ENCODE measurements around the gene AQP12B.
"Not testable (repeated sequence)": the region's sequence is repeated elsewhere in the genome, so short reads cannot be mapped to it uniquely, and the experiment has no call there.

The AQP12B gene

GRCh38 chr2:240683329-240683979 lies 769 bp upstream of the AQP12B start:
- not testable (repeated sequence) for DNase-seq

DNA sequence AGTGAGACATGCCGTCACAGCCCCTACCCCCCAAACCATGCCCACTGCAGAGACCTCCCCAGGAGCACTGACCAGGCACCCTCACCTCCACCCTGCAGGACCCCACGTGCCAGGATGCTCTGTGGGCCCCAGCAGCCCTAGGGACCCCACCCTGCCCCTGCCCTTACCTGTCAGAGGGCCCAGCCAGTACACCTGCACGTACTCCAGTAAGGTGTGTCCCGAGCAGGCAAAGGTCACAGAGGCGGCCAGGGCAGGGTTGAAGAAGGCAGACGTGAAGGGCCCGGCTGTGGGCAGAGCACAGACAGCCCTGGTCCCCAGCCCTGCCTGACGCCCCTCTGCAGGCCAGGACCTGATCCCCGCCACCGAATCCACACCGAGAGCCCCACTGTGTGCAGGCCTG lies 2.5 kb downstream of the AQP12B start:
- DNase-seq = not testable (repeated sequence)

DNA sequence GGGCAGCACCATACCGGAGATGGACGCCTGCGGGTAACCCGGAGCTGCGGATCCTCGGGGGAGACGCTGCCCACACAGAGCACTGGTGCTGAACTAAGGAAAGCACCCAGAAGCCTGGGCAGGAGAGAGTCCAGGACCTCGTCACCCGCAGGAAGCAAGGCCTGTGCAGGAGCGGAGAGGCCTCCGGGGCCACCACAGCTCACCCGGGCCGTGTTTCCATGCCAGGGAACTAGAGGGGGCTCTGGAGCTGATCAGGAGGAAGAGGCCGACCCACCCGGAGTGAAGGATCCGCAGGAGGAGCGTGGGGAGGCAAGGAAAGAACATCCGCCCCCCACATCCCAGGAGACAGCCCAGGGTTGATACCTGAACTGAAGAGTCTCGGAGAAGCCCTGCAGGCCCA lies 3.8 kb downstream of the AQP12B start:
- not testable (repeated sequence) for DNase-seq

GRCh38 chr2:240678043-240678442 lies 4.6 kb downstream of the AQP12B start:
- DNase-seq = not testable (repeated sequence)

DNA sequence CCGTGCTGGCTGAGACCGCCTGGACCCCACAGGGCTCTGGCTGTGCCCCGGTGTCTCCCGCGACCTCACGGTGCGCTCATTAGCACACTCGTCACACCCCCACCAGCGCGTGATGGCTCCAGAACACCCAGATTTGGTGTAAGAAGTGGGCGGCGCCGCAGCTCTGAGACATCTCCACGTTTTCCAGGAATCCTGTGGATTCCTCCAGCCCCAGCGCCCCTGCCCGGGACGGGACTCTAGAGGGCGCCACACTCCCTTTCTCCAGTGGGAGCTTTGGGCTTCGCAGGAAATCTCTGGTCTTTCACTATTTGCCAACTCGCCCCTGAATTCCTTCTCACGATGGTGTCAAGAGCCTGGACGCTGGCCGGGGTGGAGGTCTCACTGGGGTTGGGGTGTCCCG lies 7.3 kb downstream of the AQP12B start:
- not testable (repeated sequence) for DNase-seq

- not testable (repeated sequence) for DNase-seq
Observed at GRCh38 chr2:240674461-240675184, 8.1 kb downstream of the AQP12B start.

DNA sequence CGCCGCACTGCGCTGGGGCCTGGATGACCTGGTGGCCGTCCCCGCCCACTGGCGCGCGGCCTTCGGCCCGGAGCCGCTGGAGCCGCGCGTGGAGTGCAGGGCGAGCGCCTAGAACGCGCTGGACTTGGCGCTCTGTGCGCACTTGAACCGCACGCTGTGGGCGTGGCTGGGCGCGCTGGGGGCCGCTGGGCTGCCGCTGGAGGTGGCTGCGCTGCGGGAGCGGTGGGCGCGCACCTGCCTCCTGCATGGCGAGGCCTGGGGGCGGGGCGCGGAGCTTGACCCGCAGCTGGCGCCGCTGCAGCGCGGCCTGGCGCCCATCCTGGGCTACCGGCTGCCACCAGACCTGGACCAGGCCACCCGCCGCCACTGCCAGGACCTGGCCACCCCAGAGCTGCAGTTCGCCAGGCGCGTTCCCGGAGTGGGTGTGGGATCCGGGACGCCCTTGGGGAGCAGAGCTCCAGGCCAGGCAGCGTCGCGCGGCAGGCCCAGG lies 9.9 kb downstream of the AQP12B start:
- no peak for DNase-seq

DNA sequence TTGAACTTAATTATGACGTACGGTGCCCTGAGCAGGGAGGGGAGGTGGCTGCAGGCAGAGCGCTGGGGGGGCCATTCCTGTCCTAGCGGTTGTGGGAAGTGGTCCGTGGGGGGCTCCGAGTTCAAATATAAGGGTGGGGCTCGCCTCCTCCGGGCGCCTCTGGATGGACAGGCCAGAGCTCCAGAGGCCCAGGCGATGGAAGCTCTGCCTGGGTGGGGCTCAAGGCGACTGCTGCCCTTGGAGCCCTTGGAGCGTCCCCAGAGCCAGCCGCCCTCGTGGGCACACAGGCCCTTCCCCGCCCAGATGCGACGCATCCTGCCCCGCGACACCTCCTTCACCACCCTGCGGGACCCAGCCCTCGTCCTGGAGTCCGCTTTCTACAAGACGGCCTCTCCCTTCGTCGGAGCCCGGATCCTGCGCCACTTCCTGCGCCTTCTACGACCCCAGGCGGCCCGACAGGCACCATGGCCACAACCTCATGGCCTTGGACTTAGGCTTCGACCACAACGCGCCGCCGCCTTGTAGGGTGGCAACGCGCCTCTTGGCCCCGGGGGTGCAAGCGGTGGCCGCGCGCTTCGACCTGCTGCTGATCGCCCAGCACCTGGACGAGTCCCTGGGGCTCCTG lies 10.5 kb downstream of the AQP12B start:
- no peak for DNase-seq

GRCh38 chr2:240670950-240671349 lies 11.7 kb downstream of the AQP12B start:
- DNase-seq = no peak

DNA sequence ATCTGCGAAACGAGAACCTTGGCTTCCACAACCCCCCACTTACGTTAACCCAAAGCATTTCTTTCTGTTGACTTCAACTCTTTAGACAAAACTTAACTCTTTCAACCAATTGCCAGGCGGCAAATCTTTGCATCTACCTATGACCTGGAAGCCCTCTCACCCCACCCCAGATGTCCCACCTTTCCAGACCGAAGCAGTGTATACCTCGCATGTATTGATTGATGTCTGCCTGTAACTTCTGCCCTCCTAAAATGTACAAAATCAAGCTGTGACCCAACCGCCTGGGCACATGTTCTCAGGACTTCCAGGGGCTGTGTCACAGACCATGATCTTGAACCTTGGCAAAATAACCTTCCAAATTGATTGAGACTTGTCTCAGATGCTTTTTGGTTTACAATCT lies 12.3 kb downstream of the AQP12B start:
- DNase-seq = no peak

DNA sequence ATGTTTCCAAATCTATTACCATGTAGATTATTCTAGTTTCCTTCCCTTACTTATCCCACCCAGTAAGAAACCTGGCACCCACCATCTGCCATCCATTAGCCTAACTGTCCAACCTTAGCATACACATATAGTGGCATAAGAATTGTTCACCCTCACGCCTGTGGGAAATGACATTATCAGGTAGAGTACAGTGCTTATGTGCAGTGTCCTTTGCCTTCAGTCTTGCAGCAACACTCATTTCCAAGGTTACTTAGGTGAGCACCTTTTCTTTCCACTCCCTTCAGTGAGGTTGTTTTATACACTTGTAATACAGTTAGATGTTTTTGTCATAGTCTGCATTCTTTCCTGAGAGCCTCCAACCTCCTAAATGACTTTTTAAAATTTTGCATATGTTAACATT lies 18.1 kb downstream of the AQP12B start:
- DNase-seq = no peak

- no peak for DNase-seq
Observed at GRCh38 chr2:240663546-240664190, 19.0 kb downstream of the AQP12B start.

DNA sequence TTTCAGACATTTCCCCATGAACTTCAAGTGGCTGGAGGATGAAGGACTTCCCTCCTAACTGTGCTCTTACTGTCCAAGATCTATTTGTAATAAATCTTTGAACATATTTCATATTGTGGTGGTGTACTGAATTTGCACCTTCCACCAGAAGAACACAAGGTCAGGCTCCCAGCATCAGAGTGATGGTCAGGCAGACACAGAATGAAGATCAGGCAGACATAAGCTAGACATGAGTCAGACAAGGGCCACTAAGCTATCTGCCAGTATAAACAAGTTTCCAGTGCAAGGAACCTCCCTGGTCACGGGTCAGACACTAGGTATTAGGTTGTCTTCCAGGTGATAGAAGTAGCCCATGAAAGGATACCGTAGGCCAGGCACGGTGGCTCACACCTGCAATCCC lies 20.0 kb downstream of the AQP12B start:
- DNase-seq = no peak

- not testable (repeated sequence) for DNase-seq
Observed at GRCh38 chr2:240659883-240660282, 22.8 kb downstream of the AQP12B start.

GRCh38 chr2:240655931-240656886 lies 26.5 kb downstream of the AQP12B start:
- DNase-seq = no peak

GRCh38 chr2:240651185-240651584 lies 31.5 kb downstream of the AQP12B start:
- DNase-seq = no peak

DNA sequence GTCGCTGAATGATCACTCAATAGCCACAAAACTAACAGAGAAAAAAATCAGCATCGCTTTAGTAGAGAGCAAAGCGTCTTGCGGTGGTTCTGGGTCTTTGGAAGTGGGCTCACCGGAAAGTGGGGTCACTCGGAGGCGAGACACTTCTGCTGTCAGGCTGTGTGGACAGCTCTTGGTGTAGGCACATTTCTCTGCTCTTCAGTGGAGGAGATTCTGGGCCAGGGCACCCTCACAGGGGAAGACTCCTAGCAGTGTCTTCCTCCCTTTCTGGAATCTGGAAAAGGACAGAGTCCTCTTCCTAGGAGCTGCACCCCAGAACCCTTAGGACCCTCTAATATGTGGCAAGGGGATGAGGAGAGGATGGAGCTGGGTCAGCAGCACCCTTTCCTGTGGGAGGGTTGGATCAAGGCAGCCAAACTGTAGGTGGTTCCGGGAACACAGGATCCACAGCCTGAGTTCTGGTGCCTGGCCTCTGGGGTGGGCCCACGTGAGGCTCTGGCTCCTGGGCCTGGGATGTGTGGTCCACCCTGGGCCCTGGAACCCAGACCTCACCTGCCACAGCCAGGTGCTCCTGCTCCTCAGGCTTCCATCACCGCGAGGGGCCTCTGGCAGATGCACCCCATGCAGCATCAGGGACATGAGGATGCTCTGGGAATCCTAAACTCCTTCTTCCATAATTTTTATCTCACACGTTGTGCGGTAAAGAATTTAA lies 32.3 kb downstream of the AQP12B start:
- no peak for DNase-seq

DNA sequence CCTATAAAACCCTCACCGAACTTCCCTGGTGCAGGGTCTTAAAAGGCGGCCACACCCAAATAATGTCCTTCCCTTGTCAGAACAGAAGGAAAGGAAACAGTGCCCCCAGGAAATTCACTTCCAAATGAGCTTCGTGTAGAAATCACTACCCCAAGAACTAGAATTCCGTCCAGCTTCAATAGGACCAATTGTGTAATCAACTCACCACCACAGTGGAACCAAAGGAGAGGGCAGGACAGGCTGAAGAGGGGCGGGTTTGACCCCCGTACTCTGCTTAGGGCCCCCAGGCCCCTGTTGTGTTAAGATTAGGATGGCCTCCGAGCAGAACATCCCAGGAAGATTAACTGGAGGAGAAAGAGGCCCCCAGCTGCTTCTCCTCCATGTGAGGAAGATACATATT lies 33.4 kb downstream of the AQP12B start:
- no peak for DNase-seq

DNA sequence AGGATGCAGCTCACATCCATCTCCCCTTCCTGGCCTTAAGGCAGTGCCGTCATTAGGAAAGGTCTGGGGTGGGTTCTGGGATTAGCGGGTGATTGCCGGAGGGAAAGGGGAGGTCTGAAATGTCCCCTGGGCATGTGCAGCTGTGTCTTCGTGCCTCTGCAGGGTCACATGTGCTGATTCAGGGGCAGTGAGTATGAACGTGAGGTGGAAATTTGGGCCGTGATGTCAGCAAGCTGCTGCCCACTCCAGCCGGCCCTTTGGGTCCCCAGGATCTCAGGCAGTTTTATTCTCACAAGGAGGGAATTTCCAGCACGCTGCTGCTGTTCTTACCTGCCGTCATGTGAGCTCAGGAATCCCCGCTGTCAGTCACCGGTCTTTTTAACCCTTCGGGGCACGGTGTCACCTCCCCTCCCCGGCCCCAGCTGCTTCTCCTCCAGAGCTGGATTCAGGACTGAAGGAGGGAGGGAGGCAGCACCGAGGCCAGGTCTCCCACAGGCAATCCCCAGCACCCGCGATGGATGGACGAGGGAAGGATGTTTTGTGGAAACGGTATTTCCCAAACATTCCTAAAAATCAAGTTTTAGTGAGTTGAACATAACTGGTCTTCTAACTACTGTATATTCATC lies 33.9 kb downstream of the AQP12B start:
- DNase-seq = no peak

- DNase-seq = no peak
Observed at GRCh38 chr2:240648155-240648649, 34.5 kb downstream of the AQP12B start.

Data from DMS79 treated with DMSO at 0.1 percent for 48 hours (cell line).